Epithelial cell of proximal tubule (primary cell): ENCODE results near the gene ZBTB6. TPM values are rescaled to one million over a fixed set of nuclear protein-coding genes. Genes with fewer than 3 reads are reported as not detected.

Experiments
- DNase-seq: peaks from one replicate; pipeline ENCODE4 v3.0.0-alpha.2; 2011; ENCODE audit warnings: low read depth
- H3K4me3 ChIP-seq: 2 replicates; pipeline ENCODE4 v1.5.1; 2011; ENCODE audit warnings: low read depth, mild to moderate bottlenecking, low read length
- total RNA-seq: library from RNA; depleted of rRNA; stranded (reverse); fragments of >200 nt; gene quantifications from 2 replicates; pipeline ENCODE4 v1.2.3, GENCODE V29; 2015
- TF ChIP-seq, protein P1 (sequence below): conservative IDR thresholded peaks from 2 replicates; pipeline ENCODE4 v1.5.1; 2012; ENCODE audit warnings: low read depth, mild to moderate bottlenecking, low read length

ZBTB6 gene
- total RNA-seq, 1 donor from 2014 or later: 9.3 TPM

DNA sequence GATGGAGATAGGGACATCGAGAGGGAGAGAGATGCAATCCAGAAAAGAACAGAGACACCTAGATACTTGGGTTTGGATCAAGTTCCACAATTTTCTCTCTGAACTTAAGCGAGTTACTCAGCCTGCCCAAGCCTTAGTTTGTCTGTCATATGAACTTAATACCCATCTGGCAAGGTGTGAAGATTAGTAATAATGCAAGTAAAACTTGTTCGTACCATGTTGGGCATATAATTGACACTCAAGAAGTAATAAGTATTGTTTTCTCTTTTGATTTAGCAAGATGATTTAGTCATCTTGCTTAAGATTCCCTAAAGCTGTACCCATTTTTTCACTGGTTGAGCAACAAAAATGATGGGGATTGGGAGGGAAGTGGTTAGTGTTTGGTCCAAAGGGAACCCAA is 35.2 kb upstream of the ZBTB6 start:
- DNase-seq: no peak
- no peak overlapping the region for H3K4me3 ChIP-seq
- TF ChIP-seq, protein P1, sequence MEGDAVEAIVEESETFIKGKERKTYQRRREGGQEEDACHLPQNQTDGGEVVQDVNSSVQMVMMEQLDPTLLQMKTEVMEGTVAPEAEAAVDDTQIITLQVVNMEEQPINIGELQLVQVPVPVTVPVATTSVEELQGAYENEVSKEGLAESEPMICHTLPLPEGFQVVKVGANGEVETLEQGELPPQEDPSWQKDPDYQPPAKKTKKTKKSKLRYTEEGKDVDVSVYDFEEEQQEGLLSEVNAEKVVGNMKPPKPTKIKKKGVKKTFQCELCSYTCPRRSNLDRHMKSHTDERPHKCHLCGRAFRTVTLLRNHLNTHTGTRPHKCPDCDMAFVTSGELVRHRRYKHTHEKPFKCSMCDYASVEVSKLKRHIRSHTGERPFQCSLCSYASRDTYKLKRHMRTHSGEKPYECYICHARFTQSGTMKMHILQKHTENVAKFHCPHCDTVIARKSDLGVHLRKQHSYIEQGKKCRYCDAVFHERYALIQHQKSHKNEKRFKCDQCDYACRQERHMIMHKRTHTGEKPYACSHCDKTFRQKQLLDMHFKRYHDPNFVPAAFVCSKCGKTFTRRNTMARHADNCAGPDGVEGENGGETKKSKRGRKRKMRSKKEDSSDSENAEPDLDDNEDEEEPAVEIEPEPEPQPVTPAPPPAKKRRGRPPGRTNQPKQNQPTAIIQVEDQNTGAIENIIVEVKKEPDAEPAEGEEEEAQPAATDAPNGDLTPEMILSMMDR: no peak

DNA sequence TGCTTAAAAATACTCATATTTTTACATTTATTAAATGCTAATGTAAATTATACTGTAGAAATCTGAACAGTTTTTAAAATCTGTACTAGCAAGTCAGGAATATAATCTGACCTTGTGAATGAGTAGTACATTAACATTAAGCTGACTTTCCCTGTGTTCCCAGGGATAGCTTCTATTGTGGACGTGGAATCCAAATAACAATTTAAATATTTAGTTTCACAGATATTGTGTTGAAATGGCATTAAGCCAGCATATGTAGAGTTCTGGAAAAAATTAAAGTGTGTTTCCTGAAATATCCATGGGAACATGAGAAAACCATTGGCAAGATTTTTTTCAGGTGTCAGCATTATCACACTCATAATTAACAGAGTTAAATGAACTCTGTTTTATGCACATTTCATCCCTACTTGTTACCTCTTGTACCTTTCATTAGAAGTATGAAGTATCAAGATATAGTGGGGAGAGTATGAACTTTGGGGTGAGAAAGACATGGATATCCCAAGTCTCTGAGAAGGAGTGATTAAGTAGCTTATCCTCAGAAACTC is 33.4 kb upstream of the ZBTB6 start:
- no peak overlapping the region for H3K4me3 ChIP-seq
- TF ChIP-seq, protein P1: no peak
- no peak for DNase-seq

DNA sequence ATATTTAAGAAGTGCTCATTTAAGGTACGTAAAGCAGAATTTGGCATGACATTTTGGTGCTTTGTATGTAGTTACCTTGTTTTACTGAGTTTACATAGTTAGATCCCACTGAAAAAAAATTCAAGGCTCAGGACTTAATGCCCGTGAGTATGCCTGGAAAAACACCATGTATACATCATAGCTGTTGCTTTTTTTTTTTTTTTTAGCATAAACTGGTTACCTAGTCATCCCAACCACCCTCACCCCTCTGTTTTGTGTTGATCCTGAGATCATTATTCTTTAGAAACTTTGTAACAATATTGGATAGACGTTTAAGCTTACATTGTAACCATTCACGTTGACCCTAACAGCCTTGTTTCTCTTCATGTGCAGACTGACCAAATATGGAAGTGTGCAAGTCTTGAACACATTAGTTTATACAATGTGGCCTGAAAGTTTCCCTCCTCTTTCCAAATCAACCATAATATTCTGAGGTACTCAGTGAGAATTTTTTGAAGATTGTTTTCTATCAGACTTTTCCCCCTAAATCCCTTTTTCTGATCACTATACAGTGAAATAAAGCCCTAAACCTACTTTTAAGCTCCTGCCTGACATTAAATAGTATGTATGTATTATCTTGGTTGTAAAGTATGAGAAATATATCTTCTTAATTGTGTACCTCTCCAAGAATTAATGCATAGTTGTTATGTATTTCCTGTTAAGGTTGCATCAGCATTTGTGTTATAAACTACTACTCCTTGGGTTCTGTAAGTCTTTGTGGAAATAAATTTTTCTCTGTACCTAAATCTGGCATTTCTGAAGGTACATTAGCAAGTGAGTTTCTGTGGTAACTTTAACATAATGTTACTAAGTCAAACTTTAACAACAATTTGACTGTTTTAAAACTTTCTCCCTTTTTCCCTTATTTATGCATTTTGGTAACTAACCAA is 32.1 kb upstream of the ZBTB6 start:
- no peak for DNase-seq
- TF ChIP-seq, protein P1: no peak

GRCh38 chr9:122941582-122942234 is 28.6 kb upstream of the ZBTB6 start:
- TF ChIP-seq, protein P1: no peak
- peak overlapping the region; percentile 71 for H3K4me3 ChIP-seq
- no peak for DNase-seq

More for the DNA sequence above, 32.1 kb upstream of the ZBTB6 start:
- H3K4me3 ChIP-seq: no peak overlapping the region

DNA sequence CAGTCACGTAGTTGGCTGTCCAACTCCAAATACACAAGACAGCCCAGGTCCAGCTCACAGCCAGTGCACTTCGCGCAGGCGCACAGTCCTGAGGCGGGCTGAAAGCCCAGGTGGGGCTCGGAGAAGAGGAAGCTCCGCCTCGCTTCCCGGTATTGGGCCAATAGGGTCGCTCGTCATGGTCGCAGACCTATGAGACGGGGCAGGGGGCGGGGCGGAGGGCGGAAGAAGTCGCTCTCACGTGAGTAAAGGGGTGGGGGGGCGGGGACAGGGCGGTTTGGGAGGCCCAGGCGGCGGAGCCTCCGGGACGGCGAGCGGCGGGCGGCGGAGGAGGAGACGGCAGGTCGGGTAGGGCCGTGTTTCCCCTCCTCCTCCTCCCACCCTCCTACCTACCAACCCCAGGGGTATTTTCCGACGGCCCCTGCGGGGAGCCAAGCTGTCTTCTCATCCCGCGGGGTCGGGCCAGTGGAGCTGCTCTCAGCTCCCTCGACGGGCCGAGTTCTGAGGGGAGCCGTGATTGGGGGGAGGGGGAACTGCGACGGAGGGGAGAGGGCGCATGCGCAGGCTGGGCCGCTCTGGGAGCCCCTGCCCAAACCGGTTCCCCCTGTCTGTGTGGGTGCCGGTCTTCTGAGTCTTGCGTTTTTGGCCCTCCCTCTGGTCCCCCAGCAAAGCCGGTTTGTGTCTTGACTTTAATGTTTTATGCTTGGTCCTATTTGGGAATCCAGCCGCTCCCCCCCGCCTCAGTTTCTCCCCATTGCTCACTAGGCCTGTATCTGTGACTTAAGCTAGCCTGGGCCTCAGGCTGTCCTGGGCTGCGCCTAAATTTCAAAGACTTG is 27.8 kb upstream of the ZBTB6 start, which contains the start of gene RABGAP1:
TSS of gene RABGAP1 (plus strand) at position 272 of the 833 bp plus-strand sequence. CDS start 16,040 bp downstream, outside the sequence.
- peak within 1 kb of the TSS; percentile 71 for H3K4me3 ChIP-seq
- TF ChIP-seq, protein P1: no peak
- DNase-seq: peak; percentile 80

DNA sequence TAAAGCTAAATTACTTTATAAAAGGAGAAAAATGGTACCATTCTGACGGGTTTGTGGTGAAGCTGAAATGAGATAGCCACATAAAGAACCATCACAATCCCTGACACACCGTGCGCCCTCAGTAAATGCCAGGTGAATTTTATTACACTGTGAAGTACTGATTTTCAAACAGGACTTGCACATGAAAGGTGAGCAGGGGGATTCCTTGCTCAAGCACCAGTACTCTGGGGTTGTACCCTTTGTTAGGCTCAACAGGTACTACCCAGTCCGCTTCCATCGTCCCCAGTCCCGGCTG is 27.3 kb upstream of the ZBTB6 start:
- peak overlapping the region; percentile 41 for H3K4me3 ChIP-seq
- TF ChIP-seq, protein P1: no peak
- no peak for DNase-seq
